Measurements from ENCODE around the gene UBE2G1.

UBE2G1 gene

GRCh38 chr17:4310354-4311060, 56.0 kb downstream of the UBE2G1 start:
- H3K4me3 ChIP-seq (ENCODE audit: low read depth, low read length) = no peak overlapping the region
- no peak overlapping the region for H3K9ac ChIP-seq (ENCODE audit: low read depth, low read length)
- H3K27me3 ChIP-seq (ENCODE audit: control insufficient read depth, insufficient read depth, low read length) = no peaks in the 10 kb centered on the region
- H3K36me3 ChIP-seq (ENCODE audit: control insufficient read depth, insufficient read depth, low read length) = no peaks in the 10 kb centered on the region
- no peaks in the 10 kb centered on the region for H3K9me3 ChIP-seq (ENCODE audit: control insufficient read depth, insufficient read depth, low read length)
- peaks cover 12% of the 10 kb centered on the region for H3K4me1 ChIP-seq (ENCODE audit: control insufficient read depth, insufficient read depth, low read length)

- no peak overlapping the region for H3K9ac ChIP-seq (ENCODE audit: low read depth, low read length)
Observed at GRCh38 chr17:4309897-4310296, 56.6 kb downstream of the UBE2G1 start.

GRCh38 chr17:4307179-4307930, 59.1 kb downstream of the UBE2G1 start:
- H3K27me3 ChIP-seq (ENCODE audit: control insufficient read depth, insufficient read depth, low read length) = no peaks in the 10 kb centered on the region
- peaks cover 8% of the 10 kb centered on the region for H3K4me1 ChIP-seq (ENCODE audit: control insufficient read depth, insufficient read depth, low read length)
- H3K9ac ChIP-seq (ENCODE audit: low read depth, low read length) = no peak overlapping the region
- no peaks in the 10 kb centered on the region for H3K9me3 ChIP-seq (ENCODE audit: control insufficient read depth, insufficient read depth, low read length)
- peak overlapping the region; percentile 20 for H3K4me3 ChIP-seq (ENCODE audit: low read depth, low read length)
- H3K36me3 ChIP-seq (ENCODE audit: control insufficient read depth, insufficient read depth, low read length) = no peaks in the 10 kb centered on the region

More at GRCh38 chr17:4309897-4310296, 56.6 kb downstream of the UBE2G1 start:
- Histone ChIP-seq H3K36me3 (ENCODE audit: control insufficient read depth, insufficient read depth, low read length) (no peaks in the 10 kb centered on the region), H3K4me3 (ENCODE audit: low read depth, low read length) (no peak overlapping the region), H3K4me1 (ENCODE audit: control insufficient read depth, insufficient read depth, low read length) (peaks cover 12% of the 10 kb centered on the region), H3K27me3 (ENCODE audit: control insufficient read depth, insufficient read depth, low read length) (no peaks in the 10 kb centered on the region), H3K9me3 (ENCODE audit: control insufficient read depth, insufficient read depth, low read length) (no peaks in the 10 kb centered on the region)

GRCh38 chr17:4305224-4305623, 61.3 kb downstream of the UBE2G1 start:
- no peak overlapping the region for H3K9ac ChIP-seq (ENCODE audit: low read depth, low read length)
- H3K4me1 ChIP-seq (ENCODE audit: control insufficient read depth, insufficient read depth, low read length) = peaks cover 8% of the 10 kb centered on the region
- no peaks in the 10 kb centered on the region for H3K27me3 ChIP-seq (ENCODE audit: control insufficient read depth, insufficient read depth, low read length)
- peaks cover 2% of the 10 kb centered on the region for H3K36me3 ChIP-seq (ENCODE audit: control insufficient read depth, insufficient read depth, low read length)
- no peaks in the 10 kb centered on the region for H3K9me3 ChIP-seq (ENCODE audit: control insufficient read depth, insufficient read depth, low read length)
- H3K4me3 ChIP-seq (ENCODE audit: low read depth, low read length) = no peak overlapping the region

GRCh38 chr17:4304417-4305027, 62.0 kb downstream of the UBE2G1 start:
- Histone ChIP-seq H3K36me3 (ENCODE audit: control insufficient read depth, insufficient read depth, low read length) (peaks cover 2% of the 10 kb centered on the region), H3K27me3 (ENCODE audit: control insufficient read depth, insufficient read depth, low read length) (no peaks in the 10 kb centered on the region), H3K4me1 (ENCODE audit: control insufficient read depth, insufficient read depth, low read length) (peaks cover 8% of the 10 kb centered on the region), H3K4me3 (ENCODE audit: low read depth, low read length) (no peak overlapping the region), H3K9ac (ENCODE audit: low read depth, low read length) (no peak overlapping the region), H3K9me3 (ENCODE audit: control insufficient read depth, insufficient read depth, low read length) (no peaks in the 10 kb centered on the region)

- Histone ChIP-seq H3K36me3 (ENCODE audit: control insufficient read depth, insufficient read depth, low read length) (peaks cover 2% of the 10 kb centered on the region), H3K4me3 (ENCODE audit: low read depth, low read length) (no peak overlapping the region), H3K9ac (ENCODE audit: low read depth, low read length) (no peak overlapping the region), H3K27me3 (ENCODE audit: control insufficient read depth, insufficient read depth, low read length) (no peaks in the 10 kb centered on the region), H3K4me1 (ENCODE audit: control insufficient read depth, insufficient read depth, low read length) (no peaks in the 10 kb centered on the region), H3K9me3 (ENCODE audit: control insufficient read depth, insufficient read depth, low read length) (no peaks in the 10 kb centered on the region)
Observed at GRCh38 chr17:4301066-4301465, 65.4 kb downstream of the UBE2G1 start.

- no peak overlapping the region for H3K9ac ChIP-seq (ENCODE audit: low read depth, low read length)
- no peaks in the 10 kb centered on the region for H3K9me3 ChIP-seq (ENCODE audit: control insufficient read depth, insufficient read depth, low read length)
- no peak overlapping the region for H3K4me3 ChIP-seq (ENCODE audit: low read depth, low read length)
- H3K27me3 ChIP-seq (ENCODE audit: control insufficient read depth, insufficient read depth, low read length) = no peaks in the 10 kb centered on the region
- peaks cover 2% of the 10 kb centered on the region for H3K36me3 ChIP-seq (ENCODE audit: control insufficient read depth, insufficient read depth, low read length)
- no peaks in the 10 kb centered on the region for H3K4me1 ChIP-seq (ENCODE audit: control insufficient read depth, insufficient read depth, low read length)
Observed at GRCh38 chr17:4297351-4297750, 69.1 kb downstream of the UBE2G1 start.

- Histone ChIP-seq H3K36me3 (ENCODE audit: control insufficient read depth, insufficient read depth, low read length) (peaks cover under 1% of the 10 kb centered on the region), H3K4me3 (ENCODE audit: low read depth, low read length) (no peak overlapping the region), H3K4me1 (ENCODE audit: control insufficient read depth, insufficient read depth, low read length) (no peaks in the 10 kb centered on the region), H3K27me3 (ENCODE audit: control insufficient read depth, insufficient read depth, low read length) (no peaks in the 10 kb centered on the region), H3K9me3 (ENCODE audit: control insufficient read depth, insufficient read depth, low read length) (no peaks in the 10 kb centered on the region), H3K9ac (ENCODE audit: low read depth, low read length) (no peak overlapping the region)
Observed at GRCh38 chr17:4295686-4296085, 70.8 kb downstream of the UBE2G1 start.

GRCh38 chr17:4293572-4293971, 72.9 kb downstream of the UBE2G1 start:
- no peaks in the 10 kb centered on the region for H3K9me3 ChIP-seq (ENCODE audit: control insufficient read depth, insufficient read depth, low read length)
- peaks cover 10% of the 10 kb centered on the region for H3K36me3 ChIP-seq (ENCODE audit: control insufficient read depth, insufficient read depth, low read length)
- H3K4me3 ChIP-seq (ENCODE audit: low read depth, low read length) = no peak overlapping the region
- no peak overlapping the region for H3K9ac ChIP-seq (ENCODE audit: low read depth, low read length)
- H3K27me3 ChIP-seq (ENCODE audit: control insufficient read depth, insufficient read depth, low read length) = no peaks in the 10 kb centered on the region
- H3K4me1 ChIP-seq (ENCODE audit: control insufficient read depth, insufficient read depth, low read length) = no peaks in the 10 kb centered on the region

- peaks cover 12% of the 10 kb centered on the region for H3K36me3 ChIP-seq (ENCODE audit: control insufficient read depth, insufficient read depth, low read length)
- H3K27me3 ChIP-seq (ENCODE audit: control insufficient read depth, insufficient read depth, low read length) = no peaks in the 10 kb centered on the region
- no peak overlapping the region for H3K9ac ChIP-seq (ENCODE audit: low read depth, low read length)
- H3K4me3 ChIP-seq (ENCODE audit: low read depth, low read length) = no peak overlapping the region
- H3K9me3 ChIP-seq (ENCODE audit: control insufficient read depth, insufficient read depth, low read length) = no peaks in the 10 kb centered on the region
- H3K4me1 ChIP-seq (ENCODE audit: control insufficient read depth, insufficient read depth, low read length) = no peaks in the 10 kb centered on the region
Observed at GRCh38 chr17:4287710-4288109, 78.8 kb downstream of the UBE2G1 start.

- Histone ChIP-seq H3K9ac (ENCODE audit: low read depth, low read length) (no peak overlapping the region), H3K27me3 (ENCODE audit: control insufficient read depth, insufficient read depth, low read length) (no peaks in the 10 kb centered on the region), H3K4me3 (ENCODE audit: low read depth, low read length) (no peak overlapping the region), H3K4me1 (ENCODE audit: control insufficient read depth, insufficient read depth, low read length) (peaks cover 3% of the 10 kb centered on the region), H3K36me3 (ENCODE audit: control insufficient read depth, insufficient read depth, low read length) (peaks cover 20% of the 10 kb centered on the region), H3K9me3 (ENCODE audit: control insufficient read depth, insufficient read depth, low read length) (no peaks in the 10 kb centered on the region)
Observed at GRCh38 chr17:4276514-4276913, 90.0 kb downstream of the UBE2G1 start.

- Histone ChIP-seq H3K4me1 (ENCODE audit: control insufficient read depth, insufficient read depth, low read length) (peaks cover 3% of the 10 kb centered on the region), H3K36me3 (ENCODE audit: control insufficient read depth, insufficient read depth, low read length) (peaks cover 6% of the 10 kb centered on the region), H3K9ac (ENCODE audit: low read depth, low read length) (no peak overlapping the region), H3K9me3 (ENCODE audit: control insufficient read depth, insufficient read depth, low read length) (no peaks in the 10 kb centered on the region), H3K27me3 (ENCODE audit: control insufficient read depth, insufficient read depth, low read length) (no peaks in the 10 kb centered on the region), H3K4me3 (ENCODE audit: low read depth, low read length) (no peak overlapping the region)
Observed at GRCh38 chr17:4272972-4273368, 93.5 kb downstream of the UBE2G1 start.
